HG03378 (cell line): ENCODE results near the gene MMRN1.

Experiments
- ATAC-seq: cut with Tn5 transposase; IDR thresholded peaks from one replicate; pipeline ENCODE4 v1.9.1; 2021; ENCODE audit warnings: mild to moderate bottlenecking, moderate library complexity; ENCODE audit not compliant: unreplicated experiment

Gene MMRN1

DNA sequence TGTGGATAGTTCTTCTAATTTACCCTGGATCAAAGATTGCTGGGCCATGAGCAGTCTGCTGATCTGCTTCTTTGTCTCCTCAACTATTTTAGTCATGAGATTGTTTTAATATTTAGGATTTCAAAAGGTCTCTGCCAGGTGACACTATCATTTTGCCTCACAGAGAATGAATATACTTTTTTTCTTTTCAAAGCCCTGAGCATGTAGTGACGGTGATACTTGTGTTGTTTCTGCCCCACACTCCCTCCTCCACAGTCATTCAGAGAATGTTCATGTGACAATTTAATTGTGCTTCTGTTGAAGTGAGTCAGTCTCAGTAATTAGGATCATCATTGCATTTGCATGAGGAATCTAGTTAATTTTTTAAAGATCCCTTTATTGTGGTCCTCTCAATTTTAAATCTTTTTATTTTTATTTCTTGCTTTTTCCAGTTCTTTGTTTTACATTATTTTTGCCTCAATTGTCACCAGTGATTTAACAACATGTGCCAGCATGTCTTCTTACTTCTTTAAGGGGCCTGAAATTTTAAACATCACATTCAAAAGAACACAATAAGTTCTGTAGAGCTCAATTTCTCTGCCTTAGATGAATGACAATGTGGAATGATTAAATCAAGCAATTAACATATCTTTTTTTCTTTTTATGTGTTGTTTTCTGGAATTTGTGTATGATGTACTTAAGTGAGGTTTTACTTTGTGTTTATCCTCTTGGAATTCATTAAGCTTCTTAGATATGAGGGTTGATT lies 12.3 kb downstream of the MMRN1 start:
- ATAC-seq: no peak

DNA sequence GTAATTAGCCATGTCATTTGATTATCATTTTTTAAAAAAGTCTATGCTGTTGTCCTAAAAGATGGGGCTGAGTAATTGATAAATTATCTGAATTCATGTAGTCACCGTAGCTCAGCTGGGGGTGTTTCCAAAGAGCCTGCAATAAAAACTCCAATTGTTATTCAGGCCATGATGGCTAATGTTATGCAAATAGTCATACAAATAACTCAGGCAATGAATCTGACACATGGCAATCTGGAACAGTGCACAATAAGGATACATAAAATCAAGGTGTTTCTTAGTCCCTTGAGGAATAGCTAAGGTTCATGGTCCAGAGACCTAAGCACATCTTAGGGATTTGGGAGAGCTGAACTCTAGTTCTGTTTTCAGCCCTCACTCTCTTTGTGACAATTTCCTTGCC lies 15.2 kb downstream of the MMRN1 start:
- no peak for ATAC-seq

DNA sequence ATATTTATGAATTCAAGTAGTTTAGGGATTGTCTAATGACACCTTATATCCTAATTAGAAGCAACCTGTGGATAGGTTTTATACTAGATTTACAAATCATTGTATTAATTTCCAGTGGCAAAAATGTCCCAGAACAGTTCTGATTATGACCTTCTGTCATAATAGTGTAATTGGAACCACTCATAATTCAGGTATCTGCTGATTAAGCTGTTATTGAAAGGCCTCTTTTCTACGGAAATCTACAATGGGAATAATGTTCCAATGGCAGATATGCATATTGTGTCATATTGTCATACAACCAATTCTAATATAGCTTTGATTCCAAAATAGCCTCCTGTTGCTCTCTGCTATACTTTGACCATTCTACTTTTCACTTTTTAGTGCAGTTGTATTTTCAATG lies 19.0 kb downstream of the MMRN1 start:
- no peak for ATAC-seq

DNA sequence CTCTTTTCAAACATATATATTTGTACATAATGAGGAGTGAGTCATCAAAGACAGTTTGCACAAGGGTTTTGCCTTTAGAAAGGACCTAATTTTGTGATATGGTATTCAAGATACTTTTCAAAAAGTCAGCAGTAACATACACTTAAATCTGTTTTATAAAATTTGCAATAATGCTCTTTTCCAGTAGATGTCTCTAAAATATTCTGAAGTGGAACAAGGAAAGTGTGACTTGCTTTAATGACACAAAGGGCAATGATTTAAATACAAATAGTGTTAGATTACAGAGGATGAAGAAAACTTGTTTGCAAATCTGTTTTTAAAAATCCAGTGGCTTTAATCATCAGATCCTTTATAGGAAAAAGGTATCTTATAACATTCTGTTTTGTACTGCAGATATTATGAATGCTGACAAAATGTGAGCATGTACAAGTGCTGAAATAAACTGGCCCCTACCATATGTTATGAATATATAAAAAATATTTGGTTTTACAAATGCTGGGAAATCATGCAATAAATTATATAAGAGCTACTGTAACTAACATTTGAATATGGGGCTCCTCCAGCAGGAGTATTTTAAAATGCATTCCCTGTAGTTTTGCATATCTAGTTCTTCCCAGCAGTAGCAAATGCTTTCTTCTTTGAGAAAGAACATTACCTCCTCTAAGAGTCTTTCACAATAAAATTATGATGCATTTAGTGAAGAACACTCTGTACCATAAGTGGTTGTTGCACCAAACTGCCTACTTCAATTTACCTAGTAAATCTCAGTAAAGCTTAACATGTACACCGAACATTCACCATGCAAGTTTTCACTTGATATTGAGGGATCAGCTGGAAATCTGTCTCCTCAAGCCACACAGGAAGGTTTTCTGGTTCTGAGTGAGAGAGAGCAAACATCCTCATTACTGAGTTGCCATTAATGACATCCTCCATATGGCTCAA lies 20.2 kb downstream of the MMRN1 start:
- ATAC-seq: no peak

DNA sequence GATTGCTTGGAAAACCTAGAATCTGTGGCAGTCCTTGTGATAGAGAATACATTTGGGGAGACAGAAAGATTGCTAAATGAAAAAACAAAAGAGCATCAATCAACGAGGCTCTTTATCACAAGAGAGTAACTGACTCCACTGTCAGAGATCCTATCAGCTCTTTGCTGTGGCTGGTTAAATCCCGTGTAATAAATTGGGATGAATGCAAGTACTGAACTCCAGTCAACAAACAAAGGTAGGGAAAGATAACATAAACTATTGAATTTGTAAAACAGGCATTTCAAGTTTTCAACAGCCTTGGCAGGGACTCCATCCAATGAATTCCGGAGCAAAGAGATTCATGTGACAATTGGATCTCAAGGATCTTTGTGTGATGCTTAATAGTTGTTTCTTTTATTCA lies 21.3 kb downstream of the MMRN1 start:
- no peak for ATAC-seq

DNA sequence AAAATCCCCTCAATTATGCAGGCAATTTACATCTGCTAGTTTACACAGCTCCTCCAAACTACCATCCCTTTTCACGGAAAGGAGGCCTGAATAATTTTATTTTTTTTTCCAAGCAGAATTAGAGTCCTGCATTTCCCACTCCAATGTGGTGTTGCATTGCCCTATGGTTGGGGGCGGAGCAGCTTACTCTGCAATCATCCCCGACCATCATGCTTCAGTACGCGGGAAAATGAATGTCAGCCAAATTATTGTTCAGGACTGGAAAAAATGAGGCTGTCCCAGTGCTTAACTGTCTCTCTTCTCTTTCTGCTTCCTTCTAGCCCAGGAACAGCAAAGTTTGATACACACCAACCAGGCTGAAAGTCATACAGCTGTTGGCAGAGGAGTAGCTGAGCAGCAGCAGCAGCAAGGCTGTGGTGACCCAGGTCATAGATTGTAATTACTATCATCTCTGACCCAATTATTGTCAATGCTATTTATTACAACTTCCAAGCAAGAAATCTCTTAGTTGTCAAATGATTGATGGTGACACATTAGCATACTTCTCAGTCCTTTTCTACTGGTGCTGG lies 28.3 kb downstream of the MMRN1 start:
- ATAC-seq: no peak

DNA sequence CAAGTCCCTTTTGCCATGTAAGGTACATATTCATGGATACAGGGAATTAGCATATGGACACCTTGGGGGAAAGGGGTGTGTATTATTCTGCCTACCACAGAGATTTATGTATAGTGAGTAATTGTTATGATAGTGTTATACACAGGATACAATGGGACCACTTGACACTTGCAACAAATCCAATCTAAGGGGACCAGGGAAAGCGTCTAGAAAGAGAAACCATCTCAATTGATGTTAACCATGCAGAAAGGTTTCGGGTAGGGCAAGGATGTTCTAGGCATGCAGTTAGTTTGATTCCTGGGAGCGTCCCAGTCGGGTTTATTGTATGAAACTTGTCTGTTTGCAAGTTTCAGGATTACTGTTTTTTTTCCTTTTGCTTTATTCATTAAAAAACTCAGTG lies 34.2 kb downstream of the MMRN1 start:
- ATAC-seq: no peak

DNA sequence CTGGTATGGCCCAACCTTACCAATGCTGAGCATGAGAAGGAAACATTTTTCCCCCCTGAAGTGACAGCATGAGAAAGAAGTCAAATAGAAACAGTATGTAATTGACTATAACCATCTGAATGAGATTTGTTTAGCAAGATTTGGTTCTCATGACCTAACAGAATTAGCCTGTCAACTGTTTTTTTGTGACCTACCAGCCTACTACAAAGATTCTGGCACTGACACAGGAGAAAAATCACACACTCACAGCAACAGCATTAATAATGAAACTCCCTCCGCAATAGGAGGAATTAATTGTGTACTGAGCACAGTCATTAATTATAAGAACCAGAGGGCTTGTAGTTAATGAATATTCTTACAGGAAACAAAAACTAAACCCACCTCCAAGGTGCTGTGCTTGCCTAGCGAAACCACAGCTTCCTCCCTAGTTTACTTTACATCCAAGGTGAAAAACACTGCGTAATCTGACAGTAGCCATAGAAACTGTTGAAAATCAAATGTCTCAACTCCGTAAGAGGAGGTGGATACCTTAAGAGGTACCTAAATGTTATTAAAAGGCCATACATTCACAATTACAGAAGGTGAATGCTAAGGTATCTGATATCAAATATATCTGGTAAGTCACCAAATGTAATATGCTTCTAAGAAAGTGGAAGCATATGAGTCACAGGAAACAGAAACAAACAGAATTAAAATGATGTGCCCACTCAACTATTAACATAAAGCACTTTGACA lies 34.9 kb downstream of the MMRN1 start:
- ATAC-seq: peak; percentile 93

DNA sequence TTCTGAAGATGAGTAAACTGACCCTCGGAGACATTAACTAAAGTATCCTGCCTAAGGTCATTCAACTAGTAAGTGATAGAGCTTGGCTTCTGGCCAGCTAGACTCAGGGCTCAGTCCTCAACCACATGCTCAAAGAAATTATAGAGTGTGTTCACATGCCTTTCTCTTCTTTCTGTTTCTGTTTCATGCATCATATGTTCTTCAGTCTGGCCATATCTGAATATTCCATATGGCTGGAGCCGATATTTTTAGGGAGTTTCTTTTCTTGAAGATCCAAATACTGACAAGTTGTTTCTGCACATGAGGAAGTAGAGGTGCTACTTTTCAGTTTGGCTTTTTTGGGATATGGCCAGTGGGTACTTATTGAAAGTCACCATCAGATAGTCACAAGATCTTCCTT lies 44.9 kb downstream of the MMRN1 start:
- peak; percentile 58 for ATAC-seq

DNA sequence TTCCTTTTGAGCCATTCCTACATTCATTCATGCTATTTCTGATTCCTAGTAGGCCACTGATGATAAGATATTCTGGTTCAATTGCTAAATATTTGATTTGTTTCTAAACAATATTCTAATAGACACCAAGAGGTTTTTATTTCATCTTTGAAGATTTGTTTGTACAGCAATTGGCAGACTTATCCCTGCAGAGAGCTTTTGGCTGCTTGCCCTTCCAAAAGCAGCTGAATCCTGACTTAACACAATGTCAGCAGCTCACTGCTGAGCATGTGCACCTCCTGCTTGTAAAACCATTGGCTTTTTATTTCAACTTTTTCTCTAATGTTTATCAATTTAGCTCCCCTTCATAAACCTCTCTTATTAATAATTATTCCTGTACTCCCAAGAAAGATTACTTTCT lies 45.3 kb downstream of the MMRN1 start:
- no peak for ATAC-seq

DNA sequence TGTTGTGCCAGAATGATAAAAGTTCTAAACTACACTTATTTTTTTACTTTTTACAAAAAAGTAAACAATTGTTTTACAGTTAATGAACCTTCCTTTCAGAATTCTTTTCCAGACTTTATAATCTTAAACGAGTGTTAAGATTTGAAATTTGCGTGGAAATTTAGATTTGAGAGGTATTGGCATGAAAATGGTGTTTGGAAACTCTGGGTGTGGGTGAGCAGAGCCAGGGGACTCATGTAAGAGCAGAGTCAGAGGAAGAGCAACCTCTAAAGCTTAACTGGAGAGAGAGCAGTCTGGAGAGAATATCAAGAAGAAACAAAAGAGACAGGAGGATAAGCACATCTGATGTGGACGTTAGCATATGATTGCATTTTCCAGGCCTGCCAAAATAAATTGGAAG lies 48.2 kb downstream of the MMRN1 start:
- no peak for ATAC-seq

DNA sequence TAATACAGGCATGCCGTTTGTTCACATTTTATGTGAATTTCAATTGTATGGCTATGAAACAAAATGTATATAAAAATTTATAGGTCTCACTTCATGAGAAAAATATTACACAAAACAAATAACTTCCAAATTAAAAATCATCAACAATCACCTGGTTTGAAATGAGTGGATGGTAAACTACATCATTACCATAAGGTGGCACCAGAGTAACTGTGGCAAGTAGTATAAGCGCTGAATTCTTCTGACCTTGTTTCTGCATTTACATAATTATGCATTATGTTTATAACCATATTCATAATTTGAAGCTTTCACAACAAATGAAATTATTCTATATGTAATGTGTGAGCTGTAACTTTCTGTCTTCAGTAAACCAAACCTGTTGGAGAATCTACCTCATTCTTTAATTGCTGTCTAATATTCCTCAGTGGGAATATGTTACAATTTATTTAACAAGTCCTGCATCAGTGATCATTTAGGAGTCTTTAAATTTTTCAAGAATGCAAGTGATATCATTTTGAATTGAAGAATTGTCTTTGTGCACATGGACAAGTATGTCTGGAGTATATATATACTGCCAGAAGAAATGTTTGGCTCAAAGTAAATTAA lies 55.2 kb downstream of the MMRN1 start:
- ATAC-seq: no peak

DNA sequence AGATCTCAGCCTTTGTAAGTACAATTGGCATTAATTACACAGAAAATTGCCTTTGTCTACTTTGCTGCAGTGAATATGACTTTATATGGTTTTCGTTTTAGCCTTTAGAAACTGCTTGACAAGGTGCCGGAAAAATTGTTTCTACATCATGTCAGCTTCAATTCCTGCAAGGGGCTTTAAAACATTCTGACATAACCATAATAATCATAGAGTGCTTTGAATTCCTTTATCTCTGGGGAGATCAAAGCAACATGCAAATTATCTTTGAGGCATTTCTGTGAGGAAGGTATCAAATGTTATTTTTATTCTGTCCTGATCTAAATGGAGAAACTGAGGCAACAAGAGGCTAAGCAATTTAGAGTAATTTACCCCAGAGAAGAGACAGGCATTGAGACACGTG lies 57.8 kb downstream of the MMRN1 start:
- ATAC-seq: no peak

DNA sequence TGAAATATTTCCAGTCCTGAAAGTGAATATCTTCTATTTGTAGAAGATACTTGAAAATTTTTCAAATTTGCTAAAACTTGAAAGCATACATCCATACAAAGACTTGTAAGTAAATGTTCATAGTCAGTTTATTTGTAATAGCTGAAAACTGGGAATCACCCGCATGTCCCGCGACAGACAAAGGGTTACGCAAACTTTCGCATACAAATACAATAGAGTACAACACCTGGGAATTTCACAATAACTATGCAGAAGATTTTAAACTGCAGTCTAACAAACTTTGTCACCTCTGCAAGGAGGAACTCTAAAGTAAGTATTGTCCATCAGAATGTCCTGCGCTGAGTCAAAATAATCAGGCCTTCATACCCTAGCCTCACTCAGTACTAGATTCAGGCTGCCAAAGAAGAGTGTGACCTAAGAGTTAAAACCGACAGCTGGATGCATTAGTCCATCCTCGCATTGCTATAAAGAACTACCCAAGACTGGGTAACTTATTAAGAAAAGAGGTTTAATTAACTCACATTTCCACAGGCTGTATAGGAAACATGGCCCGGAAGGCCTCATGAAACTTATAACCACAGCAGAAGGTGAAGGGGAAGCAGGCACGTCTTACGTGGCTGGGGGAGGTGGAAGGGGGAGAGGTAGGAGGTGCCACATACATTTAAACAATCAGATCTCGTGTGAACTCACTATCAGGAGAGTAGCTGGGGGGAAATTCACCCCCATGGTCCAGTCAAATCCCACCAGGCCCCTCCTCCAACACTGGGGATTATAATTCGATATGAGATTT lies 60.4 kb downstream of the MMRN1 start:
- no peak for ATAC-seq

DNA sequence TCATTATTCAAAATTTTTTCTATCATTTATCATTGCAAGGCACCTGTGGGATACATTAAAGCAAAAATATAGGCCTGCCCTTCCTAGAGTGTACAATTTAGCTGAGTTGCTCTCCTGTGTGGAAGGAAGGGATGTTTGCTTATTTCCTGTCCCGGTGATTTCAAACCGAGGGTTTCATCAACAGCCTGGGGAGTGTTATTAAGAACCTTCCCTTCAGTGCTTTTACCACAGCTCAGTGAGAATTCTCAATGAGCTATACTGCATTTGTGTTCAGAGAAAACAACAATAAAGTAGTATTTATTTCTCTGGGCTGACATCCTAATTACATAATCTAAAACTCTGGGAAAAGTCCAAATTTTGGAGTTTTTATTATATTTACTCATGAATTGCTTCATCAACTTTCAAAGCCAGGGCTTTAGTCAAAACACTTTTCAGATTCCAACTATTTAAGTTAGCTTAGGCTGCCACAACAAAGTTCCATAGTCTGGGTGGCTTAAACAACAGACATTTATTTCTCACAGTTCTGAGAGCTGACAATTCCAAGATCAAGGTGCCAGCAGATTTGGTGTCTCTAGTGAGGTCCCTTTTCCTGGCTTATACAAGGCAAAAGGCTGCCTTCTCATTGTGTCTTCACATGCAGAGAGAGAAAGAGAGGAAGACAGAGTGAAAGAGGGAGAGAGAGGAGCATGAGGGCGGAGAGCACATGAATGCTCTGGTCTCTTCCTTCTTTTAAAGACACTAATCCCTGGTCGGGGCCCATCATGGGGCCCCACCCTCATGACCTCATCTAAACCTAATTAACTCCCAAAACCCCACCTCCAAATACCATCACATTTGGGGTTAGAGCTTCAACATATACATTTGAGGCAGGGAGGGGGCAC lies 62.6 kb downstream of the MMRN1 start:
- ATAC-seq: no peak

DNA sequence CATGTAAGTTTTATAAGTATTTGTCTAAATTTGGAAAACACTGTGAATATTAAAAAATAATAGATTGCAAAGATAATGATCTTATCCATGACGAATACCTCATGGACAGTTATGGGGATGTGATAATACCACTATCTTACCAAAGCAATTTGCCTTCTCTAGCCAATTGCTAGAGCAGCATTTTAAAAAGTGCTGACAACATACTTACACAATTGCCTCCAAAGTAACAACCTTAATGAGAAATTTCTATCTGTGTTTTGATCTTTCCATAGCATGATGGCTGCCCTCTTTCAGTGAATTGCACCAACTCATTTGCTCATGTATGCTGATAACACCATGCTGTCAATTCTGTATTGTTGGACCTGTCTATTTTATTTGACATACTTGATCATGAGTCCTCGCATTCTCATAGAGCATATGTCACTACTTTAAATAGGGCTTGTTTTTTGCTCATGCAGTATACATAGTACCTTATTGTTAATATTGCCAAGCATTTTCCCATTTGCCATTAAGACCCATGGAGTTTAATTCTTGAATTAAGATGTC lies 87.2 kb downstream of the MMRN1 start:
- no peak for ATAC-seq

DNA sequence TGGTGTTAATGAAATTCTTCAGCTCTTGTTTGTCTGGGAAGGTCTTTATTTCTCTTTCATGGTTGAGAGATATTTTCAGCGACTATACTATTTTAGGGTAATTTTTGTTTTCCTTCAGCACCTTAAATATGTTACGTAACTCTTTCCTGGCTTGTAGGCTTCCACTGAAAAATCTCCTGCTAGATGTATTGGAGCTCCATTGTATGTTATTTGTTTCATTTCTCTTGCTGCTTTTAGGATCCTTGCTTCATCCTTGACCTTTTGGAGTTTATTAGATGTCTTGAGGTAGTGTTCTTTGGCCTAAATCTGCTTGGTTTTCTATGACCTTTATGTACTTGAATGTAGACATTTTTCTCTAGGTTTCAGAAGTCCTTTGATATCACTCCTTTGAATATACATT lies 93.6 kb downstream of the MMRN1 start:
- no peak for ATAC-seq

DNA sequence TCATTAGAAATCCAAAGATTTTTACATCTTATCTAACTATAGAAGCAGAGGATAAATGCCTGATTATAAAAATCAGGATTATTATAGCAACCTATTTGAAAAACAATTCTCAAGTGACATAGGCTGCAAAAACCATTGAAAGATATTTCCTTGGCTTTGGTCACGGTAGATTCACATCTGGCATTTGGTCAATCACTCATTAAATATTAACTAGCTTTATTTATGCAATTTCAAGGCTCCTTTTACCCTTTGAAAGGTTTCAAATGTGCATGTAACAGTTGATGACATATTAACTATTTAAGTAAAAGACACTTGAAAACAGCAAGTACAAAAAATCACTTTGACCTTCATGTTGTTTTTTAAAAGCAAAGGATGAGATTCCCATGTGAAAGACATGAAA lies 98.1 kb downstream of the MMRN1 start:
- ATAC-seq: no peak
